HG02973 (cell line): Measurements from ENCODE around the gene MPO.

Source experiments
- ATAC-seq: cut with Tn5 transposase; IDR thresholded peaks from one replicate; pipeline ENCODE4 v1.9.1; 2021; ENCODE audit warnings: moderate library complexity; ENCODE audit not compliant: unreplicated experiment

The MPO gene

DNA sequence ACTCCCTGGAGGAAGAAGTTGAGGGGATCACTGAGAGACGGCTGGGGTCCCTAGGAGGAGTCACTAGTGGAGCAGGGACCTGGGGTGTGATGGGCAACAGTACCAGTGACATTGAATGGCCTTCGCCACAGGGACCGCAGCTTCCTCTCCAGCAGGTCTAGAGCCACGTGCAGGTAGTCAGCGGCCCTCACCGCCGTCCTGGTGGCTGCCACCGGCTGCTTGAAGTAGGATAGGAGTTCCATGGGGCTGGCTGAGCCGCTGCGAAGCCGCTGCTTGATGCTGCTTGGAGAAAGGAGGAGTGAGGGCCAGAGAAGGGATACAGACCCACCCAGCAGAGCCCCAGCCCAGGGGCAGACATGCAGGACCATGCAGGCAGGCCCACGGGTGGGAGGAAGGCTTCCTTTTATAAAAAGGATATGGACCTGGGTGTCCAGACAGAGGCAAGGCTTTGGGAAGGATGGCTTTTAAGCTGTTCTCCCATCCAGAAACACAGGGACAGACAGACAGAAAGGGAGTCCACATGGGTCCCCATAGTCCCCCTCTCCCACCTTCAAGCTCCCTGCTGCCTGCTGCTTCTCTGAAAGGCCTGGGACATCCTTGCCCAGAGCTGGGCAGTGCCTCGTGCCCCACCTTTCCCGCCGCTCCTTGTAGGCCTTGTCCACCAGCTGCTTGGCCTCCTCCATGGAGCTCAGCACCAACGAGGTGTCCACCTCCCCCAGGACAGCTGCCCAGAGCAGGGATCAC is 827 bp downstream of the MPO start:
- no peak for ATAC-seq

DNA sequence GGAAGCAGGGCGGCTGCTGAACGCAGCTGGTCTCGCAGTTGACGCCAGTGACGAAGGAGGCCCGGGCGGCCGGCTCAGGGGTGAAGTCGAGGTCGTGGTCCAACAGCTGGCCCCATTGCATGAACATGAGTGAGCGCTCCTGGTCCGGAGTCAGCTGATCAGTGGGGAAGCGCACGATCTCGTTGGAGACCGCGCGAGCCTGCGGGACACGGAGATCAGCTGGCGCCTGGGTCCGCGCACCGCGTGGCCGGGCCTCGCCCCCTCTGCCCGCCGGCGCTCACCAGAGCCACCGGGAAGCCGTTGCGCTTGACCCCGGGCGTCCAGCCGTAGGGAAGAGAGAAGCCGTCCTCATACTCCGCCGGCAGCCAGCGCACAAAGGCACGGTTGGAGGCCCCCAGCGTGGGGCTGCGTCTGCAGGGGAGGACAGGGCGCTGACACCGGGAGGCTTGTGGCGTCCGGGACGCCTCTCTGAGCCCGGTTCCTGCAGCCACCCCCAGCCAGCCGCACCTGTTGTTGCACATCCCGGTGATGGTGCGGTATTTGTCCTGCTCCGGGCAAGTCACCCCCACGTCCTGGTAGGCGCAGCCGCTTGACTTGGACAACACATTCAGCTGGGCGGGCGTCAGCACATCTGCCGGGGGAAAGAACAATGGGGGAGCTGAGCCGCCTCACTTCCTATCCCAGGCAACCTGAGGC is 1.6 kb downstream of the MPO start:
- ATAC-seq, result no peak

DNA sequence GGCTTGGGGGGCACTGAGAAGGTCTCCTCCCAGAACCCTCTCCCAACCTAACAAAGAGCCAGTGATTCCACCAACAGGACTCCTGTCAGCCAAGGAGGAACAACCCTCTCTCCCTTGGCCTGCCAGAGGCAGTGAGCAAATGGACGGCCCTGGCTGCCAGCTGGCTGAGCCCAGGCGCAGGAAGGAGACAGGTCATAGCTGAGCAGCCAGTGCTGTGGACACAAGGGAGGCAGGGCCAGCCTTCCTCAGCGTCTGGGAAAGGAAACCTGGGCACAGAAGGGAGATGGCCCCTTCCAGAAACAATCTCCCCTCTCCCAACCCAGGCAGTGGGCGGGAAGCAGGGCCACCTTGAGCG is 2.1 kb downstream of the MPO start:
- no peak for ATAC-seq

DNA sequence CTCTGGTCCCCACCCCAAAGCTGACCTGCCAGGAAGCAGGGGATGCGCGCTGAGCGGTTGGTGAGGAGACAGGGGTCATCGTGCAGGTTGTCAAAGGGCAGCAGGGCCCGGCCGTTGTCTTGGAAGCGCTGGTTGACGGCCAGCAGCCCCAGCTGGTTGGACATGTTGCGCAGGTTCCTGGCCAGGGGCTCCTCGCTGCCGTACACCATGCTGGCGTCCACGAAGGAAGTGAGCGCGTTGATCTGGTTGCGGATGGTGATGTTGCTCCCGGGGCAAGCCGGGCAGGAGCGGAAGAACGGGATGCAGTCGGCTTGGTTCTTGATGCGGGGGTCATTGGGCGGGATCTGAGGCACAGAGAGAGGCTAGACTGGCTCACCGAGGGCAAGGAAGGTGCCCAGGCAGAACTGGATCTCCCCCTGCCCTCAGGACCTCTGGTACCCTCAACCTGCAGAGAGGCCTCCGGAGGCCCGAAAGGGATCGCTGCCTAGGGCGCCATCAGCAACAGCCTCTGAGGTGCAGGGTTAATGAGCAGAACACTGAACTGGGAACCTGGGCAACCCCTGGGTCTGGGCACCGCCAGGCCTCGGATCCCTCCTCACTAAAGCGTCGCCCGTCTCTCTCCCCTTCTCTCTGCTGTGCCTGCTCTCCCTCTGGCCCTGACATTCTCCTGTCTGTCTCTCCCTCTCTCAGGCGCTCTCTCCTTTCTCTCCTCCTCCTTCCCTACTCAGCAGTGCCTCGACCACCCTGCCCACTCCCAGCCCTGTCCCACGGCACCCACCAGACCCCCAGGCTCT is 2.7 kb downstream of the MPO start:
- ATAC-seq, result no peak

DNA sequence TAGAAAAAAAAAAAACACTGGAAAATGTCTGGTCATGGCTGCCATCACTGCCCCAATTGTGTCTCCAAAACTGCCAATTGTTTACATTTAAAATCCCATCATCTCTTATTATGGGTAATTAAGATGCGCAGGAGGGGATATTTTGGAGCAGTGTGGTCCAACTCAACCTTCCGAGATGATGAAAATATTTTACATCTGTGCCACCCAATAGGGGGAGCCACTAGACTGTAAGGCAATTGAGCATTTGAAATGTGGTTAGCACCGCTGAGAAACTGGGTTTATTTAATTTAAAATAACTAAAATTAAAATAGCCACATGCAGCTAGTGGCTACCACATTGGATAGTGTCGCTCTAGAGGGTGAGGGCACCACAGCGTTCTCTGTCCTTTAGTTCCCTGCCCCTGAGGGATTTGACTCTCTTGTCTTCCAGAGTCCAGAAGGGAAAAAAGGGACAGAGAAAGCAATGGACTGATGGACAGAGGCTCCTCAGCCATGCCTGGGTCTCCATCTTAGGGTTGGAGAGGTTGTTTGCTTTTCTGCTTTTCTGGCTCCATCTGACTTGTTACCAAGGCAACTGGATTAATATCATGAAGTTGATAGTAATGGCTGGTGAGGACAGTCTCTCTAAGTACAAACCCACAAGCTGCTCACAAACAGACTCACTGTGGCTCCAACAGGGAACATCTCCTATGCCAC is 3.5 kb downstream of the MPO start:
- ATAC-seq, result no peak

DNA sequence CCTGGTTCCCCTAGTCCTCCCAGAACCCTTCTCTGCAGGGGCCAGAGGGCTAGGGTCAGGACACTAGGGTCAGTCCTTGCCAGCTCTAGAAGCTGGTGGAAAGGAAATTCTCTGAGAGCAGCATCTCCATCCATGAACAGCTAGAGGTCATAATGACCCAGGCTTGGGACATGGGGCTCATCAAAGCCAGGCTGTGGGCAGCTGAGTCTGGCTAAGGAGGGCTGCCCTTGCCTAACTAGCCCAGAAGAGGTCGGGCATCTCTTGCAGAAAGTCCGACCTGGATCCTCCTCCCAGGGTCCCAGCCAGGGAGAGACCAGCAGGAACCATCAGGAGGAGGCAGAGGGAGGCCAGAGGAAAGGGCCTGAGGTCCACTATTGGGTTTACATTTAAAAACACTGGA is 4.3 kb downstream of the MPO start:
- no peak for ATAC-seq

DNA sequence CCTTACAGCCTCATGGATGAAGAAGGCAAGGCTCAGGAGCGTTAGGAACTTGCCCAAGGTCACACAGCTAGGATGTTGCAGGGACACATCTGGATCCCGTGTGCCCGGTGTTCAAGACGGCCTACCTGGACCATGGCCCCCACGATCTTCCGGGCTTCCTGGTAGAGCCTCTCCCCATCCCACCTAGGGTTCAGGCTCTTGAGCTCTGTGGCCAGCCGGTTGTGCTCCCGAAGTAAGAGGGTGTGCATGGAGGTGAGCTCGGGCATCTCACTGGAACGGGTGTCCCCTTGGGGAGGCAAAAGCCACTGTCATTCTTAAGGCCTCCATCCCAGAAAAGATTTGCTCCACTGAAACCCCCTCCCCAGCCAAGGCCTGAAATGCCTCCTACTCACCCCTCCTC is 5.3 kb downstream of the MPO start:
- no peak for ATAC-seq

DNA sequence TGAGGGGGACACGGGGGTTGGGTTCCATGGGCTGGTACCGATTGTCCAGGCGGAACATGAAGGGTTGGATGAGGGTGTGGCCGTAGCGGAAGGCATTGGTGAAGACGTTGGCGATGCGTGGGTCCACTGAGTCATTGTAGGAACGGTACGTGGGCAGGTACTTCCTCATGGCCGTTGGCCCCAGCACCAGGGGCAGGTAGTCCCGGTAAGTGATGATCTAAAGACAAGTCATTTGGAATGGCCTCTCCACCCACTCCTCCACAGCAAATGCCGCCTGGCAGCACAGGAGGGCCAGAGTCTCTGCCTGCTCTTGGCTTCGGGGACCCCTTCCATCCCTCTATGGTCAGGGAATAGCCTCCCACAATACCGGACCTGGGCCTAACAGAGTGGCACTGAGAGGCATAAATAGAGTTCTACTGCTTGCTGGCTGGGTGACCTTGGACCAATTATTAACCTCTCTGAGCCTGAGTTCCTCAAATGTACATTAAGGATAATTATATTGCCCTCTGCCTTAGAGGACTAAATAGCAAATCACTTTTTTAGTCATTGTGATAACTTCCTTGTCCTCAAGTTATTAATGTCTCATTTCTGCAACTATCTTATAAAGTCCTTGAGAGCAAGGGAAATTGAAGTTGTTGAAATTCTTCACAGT is 7.2 kb downstream of the MPO start:
- no peak for ATAC-seq

DNA sequence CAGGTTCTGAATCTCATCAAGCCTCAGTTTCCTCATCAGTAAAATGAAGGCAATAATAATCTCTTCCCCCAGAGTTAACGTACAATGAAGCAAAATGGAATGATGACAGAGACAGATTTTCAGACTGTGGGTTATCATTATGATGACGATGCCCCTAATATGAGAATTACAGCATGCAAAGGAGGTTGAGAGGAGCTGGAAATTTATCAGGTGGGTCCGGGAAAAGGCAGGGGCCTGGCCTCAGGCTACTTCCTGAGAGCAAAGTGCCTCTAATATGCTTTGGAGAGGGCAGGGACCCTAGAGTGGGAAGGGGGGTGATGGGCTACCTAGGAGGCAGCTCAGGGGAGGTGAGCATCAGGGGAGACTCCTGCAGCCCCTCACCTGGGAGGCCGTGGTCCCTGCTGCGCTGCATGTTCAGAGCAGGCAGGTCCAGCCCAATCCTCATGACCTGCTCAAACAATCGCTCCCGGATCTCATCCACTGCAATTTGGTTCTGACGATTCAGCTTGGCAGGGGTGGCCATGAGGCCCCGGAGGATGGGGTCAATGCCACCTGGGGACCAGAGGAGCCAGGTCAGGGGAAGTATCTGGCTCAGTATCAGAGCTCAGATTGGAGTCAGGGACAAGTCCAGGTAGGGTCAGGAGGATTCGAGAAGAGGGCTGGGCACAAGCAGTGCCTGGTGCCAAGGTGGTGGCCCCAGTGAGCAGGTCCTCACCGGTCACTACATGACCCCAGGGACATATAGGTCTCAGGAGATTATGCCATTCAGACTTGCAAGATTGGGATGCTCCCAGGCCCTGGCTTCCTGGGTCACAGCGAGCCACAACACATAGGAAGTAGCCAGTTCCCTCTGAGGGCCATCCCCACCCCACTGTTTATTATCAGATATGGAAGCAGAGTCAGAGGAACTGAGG is 8.1 kb downstream of the MPO start:
- no peak for ATAC-seq

DNA sequence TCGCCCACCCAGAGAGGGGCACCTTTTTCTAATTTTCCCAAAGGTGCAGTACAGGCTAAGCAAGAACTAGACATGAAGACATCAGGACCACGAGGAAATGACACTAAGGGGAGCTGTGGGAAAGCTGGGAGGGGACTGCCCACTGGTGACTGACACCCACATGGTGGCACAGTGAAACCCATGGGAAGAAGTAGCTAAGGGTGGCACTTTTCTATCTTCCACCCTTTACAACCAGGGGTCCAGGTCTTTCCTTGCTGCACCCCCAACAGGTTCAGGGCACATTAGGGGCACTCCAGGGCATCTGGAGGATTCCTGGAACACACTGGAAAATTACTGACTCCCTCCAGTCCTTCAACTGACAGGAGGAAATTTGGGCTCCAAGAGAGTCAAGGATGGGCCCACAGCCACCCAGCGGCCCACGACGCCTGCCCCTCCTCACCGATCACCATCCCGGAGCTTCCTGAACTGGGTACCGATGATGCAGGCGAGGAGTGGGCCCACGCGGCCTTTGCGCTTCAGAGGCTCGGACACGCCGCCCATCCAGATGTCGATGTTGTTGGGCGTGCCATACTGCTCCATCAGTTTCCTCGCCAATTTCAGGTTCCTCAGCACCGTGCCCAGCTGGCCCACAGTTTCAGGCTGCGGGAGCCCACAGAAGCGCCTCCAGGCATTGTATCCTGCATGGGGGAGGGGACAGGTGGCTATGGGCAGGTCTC is 9.4 kb downstream of the MPO start:
- no peak for ATAC-seq

DNA sequence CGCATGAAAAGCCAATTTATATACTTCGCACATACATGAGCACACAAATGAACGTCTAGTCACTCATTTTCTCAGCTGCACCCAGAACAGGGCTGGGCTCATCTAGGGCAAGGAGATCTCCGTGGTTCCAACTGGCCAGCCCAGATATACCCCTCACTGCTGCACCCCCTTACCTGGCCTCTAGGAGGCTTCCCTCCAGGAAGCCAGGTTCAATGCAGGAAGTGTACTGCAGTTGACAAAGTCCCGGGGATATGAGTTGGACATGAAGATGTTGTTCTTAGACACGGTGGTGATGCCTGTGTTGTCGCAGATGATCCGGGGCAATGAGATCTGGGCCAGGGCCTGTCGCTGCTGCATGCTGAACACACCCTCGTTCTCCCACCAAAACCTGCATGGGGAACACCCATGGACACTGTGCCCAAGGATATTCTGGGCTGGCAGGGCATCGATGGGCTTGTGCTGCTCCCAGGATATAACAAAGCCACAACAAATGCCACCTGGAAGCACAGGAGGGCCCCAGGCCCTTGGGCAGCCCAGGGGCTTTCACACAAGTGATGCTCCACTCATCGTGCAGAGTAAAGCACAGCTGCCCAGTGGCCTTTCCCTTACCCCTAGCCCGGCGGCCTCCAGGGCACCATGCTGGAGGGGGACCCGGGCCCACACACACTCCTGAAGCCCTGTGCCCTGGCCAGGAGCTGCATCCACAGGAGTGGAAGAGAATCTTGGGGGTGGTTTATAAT is 10.1 kb downstream of the MPO start:
- ATAC-seq, result no peak

DNA sequence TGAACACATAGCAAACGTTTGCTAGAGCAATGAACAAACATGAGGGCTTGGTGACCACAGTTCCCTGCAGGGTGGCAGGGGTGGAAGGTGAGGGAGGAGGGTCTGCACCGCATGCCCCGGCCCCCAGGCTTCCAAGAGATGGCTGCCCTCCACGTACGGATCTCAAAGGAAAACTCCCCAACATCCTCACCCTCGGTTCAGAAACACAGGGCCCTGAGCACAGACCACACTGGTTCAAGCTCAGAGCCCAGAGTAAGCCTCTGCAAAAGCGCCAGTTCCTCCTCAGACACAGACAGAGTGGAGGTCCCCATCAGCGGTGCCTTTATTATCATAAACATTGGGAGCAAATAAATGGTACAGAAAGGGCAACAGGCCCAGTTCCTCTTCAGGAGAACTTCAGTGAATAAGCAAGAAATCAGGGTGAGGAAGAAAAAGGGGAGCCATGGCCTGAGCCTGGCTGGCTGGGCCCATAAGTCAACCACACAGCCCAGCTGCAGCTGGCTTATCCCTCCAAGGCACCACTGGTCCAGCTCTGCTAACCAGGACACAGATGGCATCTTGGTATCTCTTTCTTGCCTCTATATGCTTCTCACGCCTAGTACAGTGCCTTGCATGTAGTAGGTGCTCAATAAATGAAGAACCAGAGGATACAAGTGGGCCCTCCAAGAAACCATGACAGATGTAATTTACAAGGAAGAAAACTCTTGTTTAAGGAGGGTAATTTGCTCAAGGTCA is 11.0 kb downstream of the MPO start:
- no peak for ATAC-seq

DNA sequence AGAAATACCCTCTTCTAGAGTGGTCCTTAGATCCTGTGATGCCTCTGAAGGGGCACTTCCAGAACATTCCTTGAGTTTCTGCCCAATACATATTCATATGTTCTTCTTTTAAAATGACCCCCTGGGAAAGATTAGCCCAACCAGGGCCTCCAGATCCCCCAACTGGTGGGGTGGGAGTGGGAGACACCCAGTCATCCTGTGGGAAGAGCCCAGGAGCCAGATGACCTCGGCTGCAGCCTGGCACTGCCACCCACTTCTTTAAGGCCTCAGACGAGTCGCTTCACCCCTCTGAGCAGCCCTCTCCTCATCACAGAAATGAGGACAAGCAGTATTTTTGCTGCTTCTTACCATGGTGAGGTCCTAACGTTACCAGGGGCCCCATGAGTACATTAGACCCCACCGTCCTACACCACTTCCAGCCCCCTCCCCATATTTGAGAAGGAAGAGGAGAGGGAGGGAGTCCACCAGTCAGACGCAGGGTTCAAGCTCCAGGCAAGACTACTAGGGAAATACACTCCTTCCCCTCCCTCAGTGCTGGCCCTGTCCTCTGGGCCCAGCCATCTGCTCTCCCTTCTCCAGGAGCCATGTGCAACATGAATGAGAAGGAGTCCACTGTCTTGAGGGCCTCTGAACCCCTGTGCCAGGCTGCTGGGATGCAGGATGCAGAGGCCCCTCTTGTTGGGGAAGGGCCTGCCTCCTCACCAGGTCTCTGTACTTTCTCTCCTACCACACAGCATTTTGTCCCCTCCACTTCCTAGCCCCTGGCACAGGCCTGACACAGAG is 11.8 kb downstream of the MPO start:
- ATAC-seq, result no peak

DNA sequence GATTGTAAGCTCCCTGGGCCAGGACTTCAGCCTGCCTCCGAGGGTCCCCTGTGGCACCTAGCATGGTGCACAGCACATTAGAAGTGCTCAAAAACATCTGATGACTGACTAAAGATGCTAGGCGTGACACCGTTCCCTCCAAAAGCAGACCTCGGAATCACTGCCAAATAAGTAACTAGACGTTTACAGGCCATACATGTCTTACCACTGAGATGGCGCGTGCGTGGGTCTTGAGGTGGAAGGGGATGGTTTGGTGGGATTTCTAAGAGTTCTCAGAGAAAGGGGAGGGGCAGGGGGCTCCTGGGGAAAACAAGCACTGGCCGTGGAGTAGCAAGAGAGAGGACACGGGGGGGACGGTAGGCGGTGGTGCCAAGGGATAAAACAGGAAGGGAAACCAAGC is 12.4 kb downstream of the MPO start:
- no peak for ATAC-seq

DNA sequence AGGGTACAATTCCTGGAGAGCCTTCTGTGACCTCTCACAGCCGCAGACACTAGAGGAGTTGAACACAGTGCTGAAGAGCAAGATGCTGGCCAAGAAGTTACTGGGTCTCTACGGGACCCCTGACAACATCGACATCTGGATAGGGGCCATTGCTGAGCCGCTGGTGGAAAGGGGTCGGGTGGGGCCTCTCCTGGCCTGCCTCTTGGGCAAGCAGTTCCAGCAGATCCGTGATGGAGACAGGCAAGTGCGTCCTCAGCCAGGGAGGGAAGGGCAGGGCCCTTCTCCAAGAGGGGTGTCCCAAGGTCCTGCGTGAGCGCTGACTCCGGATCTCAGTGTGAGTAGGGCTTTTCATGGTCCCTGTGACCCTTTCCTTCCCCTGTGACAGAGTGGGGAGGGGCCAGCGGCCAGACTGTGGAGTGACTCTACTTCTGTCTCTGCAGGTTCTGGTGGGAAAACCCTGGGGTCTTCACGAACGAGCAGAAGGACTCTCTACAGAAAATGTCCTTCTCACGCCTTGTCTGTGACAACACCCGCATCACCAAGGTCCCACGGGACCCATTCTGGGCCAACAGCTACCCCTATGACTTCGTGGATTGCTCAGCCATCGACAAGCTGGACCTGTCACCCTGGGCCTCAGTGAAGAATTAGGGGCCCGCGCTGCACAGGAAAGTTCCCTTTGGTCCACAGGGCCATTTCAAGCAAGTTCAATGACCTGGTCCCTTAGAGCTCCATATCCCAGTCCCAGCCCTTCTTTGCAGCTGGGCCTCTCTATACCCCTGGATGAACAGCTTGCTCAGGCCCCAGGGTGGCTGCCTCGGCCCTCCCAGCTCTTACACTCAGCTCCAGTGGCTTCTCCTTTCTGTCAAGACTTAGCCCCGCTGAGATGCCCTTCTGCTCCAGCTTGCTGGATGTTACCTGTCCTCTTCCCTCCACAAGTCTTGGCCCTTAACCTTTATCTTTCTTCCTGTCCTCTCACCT is 13.1 kb downstream of the MPO start:
- ATAC-seq, result no peak
